Heart left ventricle (tissue), 13 donors: ENCODE results near the gene TBCD.

Experiments
- POLR2A ChIP-seq, 2 donors: fragments of 450-650 bp; IDR thresholded peaks; one replicate each; pipeline ENCODE4 v1.6.1; 2017; ENCODE audit warnings: antibody characterized with exemption in 2 of 2, mild to moderate bottlenecking in 2 of 2, moderate library complexity in 2 of 2
- TF ChIP-seq, protein P1 (sequence below), 12 donors: fragments of 200-600 bp; sonication (generic) in 4 of 12; IDR thresholded peaks; one replicate each; pipeline versions ENCODE4 v1.5.0 to v1.8.0; 2018 to 2022; ENCODE audit warnings: antibody characterized with exemption in 12 of 12, mild to moderate bottlenecking in 5 of 12
- donor health status: ischemic (EF 13 %, LVEDD 7.1; RV severe dilation, severe dysfunction).
- donor health status: DM: no; HTN: yes; CAD: no.
- donor health status: DM: no; HTN: no; CAD: no.
- donor health status: ischemic (EF 25% LVEDD 6.9; RV normal size, moderate dysfunction).
- donor health status: ischemic (EF 25% LVEDD 5.7; RV mildly dilated, moderate dysfunction).
- donor health status: ischemic (EF 35%, LVEDD 5.7; RV mildly dilated, moderate dysfunction).
- donor health status: nonischemic (EF 11% LVEDD 7.7; RV severe dilation, severe dysfunction).
- donor health status: DM: yes; HTN: yes; CAD: no.
- donor health status: PGD.
- donor health status: ischemic (EF 29% LVEDD 5.4; RV normal size, mild dysfunction).
- donor health status: nonischemic (EF 23%, LVEDD 6.1; RV moderate dilation, normal function).

DNA sequence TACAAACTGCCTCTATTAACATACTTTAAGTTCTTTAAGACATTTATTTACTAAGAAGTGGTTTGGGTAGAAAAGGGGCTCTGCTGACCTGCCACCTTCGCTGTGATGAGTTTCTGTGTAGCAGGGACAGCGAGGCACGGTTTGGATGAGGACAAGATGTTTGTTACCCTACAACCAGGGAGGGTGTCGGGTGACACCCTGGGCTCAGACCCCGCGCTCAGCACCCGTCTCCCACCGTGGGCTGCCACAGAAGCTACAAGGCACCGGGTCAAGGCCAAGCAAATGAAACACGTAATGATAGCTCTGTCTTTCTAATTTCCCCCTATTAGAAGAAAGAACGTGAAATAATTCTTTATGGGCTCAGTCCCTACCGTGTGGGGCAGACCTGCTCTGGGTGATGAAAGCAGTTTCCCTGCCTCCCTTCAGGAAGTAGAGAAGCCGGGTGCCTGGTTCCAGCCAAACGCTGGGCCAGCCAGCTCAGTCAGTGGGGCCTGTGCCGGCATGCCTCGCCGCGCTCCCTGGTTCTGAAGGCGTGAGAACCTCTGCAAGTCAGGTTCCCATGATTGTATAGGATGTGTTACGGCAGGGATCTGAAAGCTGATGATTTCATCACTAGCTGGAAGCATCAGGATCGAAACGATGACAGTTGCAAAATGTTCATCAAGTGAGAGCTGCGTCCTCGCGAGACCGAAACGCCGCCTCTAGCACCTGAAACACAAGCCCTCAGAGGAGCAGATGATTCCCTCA lies 84.1 kb downstream of the TBCD start:
- TF ChIP-seq, protein P1, sequence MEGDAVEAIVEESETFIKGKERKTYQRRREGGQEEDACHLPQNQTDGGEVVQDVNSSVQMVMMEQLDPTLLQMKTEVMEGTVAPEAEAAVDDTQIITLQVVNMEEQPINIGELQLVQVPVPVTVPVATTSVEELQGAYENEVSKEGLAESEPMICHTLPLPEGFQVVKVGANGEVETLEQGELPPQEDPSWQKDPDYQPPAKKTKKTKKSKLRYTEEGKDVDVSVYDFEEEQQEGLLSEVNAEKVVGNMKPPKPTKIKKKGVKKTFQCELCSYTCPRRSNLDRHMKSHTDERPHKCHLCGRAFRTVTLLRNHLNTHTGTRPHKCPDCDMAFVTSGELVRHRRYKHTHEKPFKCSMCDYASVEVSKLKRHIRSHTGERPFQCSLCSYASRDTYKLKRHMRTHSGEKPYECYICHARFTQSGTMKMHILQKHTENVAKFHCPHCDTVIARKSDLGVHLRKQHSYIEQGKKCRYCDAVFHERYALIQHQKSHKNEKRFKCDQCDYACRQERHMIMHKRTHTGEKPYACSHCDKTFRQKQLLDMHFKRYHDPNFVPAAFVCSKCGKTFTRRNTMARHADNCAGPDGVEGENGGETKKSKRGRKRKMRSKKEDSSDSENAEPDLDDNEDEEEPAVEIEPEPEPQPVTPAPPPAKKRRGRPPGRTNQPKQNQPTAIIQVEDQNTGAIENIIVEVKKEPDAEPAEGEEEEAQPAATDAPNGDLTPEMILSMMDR (IDR thresholded peaks at IDR 0.05), result no peak
- no peak for TF ChIP-seq POLR2A (IDR thresholded peaks at IDR 0.05)
